ENCODE results near the gene MVB12B. TPM values are rescaled to one million over a fixed set of nuclear protein-coding genes. Genes with fewer than 3 reads are reported as not detected.

MVB12B gene
- total and polyA plus RNA-seq, 2 of the 13 experiments (the other 11 are each of a cell fraction or from before 2014, with no cell fraction given) = 12.1 to 30.1 TPM

DNA sequence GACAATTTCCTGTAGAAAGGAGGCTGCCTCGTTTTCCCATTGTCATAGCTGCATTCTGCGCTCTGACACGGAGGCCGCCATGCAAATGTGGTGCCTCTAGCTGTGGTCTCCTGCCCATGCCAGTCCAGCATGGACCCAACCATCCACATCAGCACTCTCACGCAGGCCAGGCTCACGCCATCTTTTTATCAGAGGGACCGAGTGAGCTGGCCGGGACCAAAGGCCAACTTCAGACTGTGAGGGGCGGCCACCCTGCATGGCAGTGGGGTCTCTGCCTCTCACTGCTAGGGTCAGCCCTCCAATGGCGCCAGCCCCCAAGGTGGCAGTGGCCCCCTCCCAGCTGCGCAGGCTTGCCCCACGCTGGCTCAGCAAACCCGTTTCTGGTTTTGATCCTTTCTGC lies 155.2 kb downstream of the MVB12B start:
- H3K4me3 ChIP-seq (replicated peaks in 1 of 3; ENCODE audit: insufficient read depth in 1 of 3, low read depth in 2 of 3, low read length in 3 of 3) = no peak overlapping the region
- in situ Hi-C loops (cut with HindIII; ENCODE audit: extremely low pct_ligation_motif_present, low pct_unique_long_range_greater_than_20kb) = no loop called here
- no peak overlapping the region for H3K4me2 ChIP-seq (ENCODE audit: low read depth, low read length)
- ATAC-seq (no peak), DNase-seq (ENCODE audit: low spot score) (no peak), FAIRE-seq (no peak)
- WGBS (ENCODE audit: low lambda C conversion rate) = 96% methylated on average over 8 of the region's 13 CpGs
- ChIA-PET POLR2A (no interaction called here), CTCF (ENCODE audit: low intra/inter-chr PET ratio, low total read pairs) (no interaction called here)
- H2AFZ ChIP-seq (ENCODE audit: low read length) = no peak overlapping the region
- no peaks in the 10 kb centered on the region for H4K20me1 ChIP-seq (ENCODE audit: insufficient read depth, low read length)
- H3K79me2 ChIP-seq (ENCODE audit: insufficient read depth, low read length) = no peaks in the 10 kb centered on the region
- no peak overlapping the region for H3K9ac ChIP-seq (ENCODE audit: insufficient read depth, low read depth, low read length)
- H3K27ac ChIP-seq (ENCODE audit: extremely low read length, insufficient read depth, low read length) = no peak overlapping the region
- H3K27me3 ChIP-seq (ENCODE audit: control insufficient read depth in 1 of 2, insufficient read depth in 2 of 2, low read length in 2 of 2) = no peaks in the 10 kb centered on the region
- H3K9me3 ChIP-seq (ENCODE audit: low read length) = no peaks in the 10 kb centered on the region
- H3K36me3 ChIP-seq (replicated peaks in 1 of 2; ENCODE audit: control insufficient read depth in 1 of 2, insufficient read depth in 2 of 2, low read length in 2 of 2) = peaks cover 12 to 51% of the 10 kb centered on the region in 2 experiments
- no TSS peak for BruUV-seq (replicated peaks)
- intact Hi-C loops (cut with micrococcal nuclease; ENCODE audit: unreplicated experiment) = no loop called here
- no peaks in the 10 kb centered on the region for H3K4me1 ChIP-seq (ENCODE audit: insufficient read depth, low read length)
- TF ChIP-seq, protein P1, sequence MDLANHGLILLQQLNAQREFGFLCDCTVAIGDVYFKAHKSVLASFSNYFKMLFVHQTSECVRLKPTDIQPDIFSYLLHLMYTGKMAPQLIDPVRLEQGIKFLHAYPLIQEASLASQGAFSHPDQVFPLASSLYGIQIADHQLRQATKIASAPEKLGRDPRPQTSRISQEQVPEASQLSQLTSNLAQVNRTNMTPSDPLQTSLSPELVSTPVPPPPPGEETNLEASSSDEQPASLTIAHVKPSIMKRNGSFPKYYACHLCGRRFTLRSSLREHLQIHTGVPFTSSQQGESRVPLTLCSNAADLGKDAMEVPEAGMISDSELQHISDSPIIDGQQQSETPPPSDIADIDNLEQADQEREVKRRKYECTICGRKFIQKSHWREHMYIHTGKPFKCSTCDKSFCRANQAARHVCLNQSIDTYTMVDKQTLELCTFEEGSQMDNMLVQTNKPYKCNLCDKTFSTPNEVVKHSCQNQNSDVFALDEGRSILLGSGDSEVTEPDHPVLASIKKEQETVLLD (CRISPR knock-in tag; IDR thresholded peaks at IDR 0.05; ENCODE audit: low read depth) = no peak
- TF ChIP-seq ZNF414 (CRISPR knock-in tag; IDR thresholded peaks at IDR 0.05) = no peak
- TF ChIP-seq BRCA1 (CRISPR knock-in tag; IDR thresholded peaks at IDR 0.05) = no peak
- TF ChIP-seq ZMYM3 (CRISPR knock-in tag; IDR thresholded peaks at IDR 0.05) = no peak
- TF ChIP-seq, protein P2, sequence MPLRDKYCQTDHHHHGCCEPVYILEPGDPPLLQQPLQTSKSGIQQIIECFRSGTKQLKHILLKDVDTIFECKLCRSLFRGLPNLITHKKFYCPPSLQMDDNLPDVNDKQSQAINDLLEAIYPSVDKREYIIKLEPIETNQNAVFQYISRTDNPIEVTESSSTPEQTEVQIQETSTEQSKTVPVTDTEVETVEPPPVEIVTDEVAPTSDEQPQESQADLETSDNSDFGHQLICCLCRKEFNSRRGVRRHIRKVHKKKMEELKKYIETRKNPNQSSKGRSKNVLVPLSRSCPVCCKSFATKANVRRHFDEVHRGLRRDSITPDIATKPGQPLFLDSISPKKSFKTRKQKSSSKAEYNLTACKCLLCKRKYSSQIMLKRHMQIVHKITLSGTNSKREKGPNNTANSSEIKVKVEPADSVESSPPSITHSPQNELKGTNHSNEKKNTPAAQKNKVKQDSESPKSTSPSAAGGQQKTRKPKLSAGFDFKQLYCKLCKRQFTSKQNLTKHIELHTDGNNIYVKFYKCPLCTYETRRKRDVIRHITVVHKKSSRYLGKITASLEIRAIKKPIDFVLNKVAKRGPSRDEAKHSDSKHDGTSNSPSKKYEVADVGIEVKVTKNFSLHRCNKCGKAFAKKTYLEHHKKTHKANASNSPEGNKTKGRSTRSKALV (CRISPR knock-in tag; IDR thresholded peaks at IDR 0.05) = no peak
- TF ChIP-seq, protein P3, sequence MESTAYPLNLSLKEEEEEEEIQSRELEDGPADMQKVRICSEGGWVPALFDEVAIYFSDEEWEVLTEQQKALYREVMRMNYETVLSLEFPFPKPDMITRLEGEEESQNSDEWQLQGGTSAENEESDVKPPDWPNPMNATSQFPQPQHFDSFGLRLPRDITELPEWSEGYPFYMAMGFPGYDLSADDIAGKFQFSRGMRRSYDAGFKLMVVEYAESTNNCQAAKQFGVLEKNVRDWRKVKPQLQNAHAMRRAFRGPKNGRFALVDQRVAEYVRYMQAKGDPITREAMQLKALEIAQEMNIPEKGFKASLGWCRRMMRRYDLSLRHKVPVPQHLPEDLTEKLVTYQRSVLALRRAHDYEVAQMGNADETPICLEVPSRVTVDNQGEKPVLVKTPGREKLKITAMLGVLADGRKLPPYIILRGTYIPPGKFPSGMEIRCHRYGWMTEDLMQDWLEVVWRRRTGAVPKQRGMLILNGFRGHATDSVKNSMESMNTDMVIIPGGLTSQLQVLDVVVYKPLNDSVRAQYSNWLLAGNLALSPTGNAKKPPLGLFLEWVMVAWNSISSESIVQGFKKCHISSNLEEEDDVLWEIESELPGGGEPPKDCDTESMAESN (CRISPR knock-in tag; conservative IDR thresholded peaks at IDR 0.05) = no peak
- TF ChIP-seq SNAPC5 (CRISPR knock-in tag; IDR thresholded peaks at IDR 0.05; ENCODE audit: borderline replicate concordance) = no peak
- no peak for TF ChIP-seq ZMAT3 (CRISPR knock-in tag; conservative IDR thresholded peaks at IDR 0.05)
- no peak for TF ChIP-seq SALL2 (CRISPR knock-in tag; IDR thresholded peaks at IDR 0.05)
- TF ChIP-seq RORA (CRISPR knock-in tag; IDR thresholded peaks at IDR 0.05) = no peak
- TF ChIP-seq, protein P4, sequence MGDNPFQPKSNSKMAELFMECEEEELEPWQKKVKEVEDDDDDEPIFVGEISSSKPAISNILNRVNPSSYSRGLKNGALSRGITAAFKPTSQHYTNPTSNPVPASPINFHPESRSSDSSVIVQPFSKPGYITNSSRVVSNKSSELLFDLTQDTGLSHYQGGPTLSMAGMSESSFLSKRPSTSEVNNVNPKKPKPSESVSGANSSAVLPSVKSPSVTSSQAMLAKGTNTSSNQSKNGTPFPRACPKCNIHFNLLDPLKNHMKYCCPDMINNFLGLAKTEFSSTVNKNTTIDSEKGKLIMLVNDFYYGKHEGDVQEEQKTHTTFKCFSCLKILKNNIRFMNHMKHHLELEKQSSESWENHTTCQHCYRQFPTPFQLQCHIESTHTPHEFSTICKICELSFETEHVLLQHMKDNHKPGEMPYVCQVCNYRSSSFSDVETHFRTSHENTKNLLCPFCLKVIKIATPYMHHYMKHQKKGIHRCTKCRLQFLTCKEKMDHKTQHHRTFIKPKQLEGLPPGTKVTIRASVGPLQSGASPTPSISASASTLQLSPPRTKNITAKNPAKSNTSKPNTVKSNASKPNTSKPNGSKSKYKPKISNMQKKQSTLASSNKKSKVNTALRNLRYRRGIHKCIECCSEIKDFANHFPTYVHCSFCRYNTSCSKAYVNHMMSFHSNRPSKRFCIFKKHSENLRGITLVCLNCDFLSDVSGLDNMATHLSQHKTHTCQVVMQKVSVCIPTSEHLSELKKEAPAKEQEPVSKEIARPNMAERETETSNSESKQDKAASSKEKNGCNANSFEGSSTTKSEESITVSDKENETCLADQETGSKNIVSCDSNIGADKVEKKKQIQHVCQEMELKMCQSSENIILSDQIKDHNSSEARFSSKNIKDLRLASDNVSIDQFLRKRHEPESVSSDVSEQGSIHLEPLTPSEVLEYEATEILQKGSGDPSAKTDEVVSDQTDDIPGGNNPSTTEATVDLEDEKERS (CRISPR knock-in tag; IDR thresholded peaks at IDR 0.05) = no peak
- no peak for TF ChIP-seq ZNF652 (CRISPR knock-in tag; IDR thresholded peaks at IDR 0.05; ENCODE audit: borderline replicate concordance, low read depth)
- TF ChIP-seq PAWR (CRISPR knock-in tag; IDR thresholded peaks at IDR 0.05; ENCODE audit: borderline replicate concordance) = no peak
- no peak for TF ChIP-seq MIER3 (CRISPR knock-in tag; IDR thresholded peaks at IDR 0.05; ENCODE audit: borderline replicate concordance)
- no peak for TF ChIP-seq TARDBP (CRISPR knock-in tag; IDR thresholded peaks at IDR 0.05)
